ENCODE measurements around the gene SIRPB2.
A peak's percentile ranks its signal among the peaks of the same experiment; 100 is the strongest.

SIRPB2 gene

DNA sequence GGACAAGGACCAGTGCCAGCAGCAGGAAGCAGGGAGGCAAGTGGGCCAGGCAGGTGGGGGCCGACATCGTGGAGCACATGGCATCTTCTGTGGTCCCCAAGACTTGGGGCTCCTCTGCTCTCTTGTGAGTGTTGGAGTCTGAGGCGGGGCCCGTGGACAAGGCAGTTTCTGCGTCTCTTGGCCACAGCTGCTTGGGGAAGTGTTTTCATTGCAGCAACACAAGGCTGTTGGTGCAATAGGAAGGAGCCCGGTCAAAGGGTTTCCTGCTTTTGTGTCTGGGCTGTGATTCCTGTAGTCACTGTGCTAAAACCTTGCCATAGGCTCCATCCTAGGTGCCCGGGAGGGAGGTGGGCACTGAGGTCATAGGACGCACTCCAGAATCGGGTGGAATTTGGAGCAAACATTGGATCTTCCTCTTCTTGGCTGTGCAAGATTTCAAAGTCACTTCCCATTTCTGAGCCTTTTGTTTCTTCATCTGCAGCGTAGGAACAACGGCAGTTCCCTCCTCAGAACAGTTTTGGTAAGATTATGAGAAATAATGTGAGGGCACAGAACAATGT, at the start of gene SIRPB2:
Gene SIRPB2, minus strand, starts transcription at position 140 of the 560 bp plus-strand sequence. Its CDS starts 61 bp downstream, at position 79.
- DNase-seq (ENCODE audit: low read depth), result no peak

DNA sequence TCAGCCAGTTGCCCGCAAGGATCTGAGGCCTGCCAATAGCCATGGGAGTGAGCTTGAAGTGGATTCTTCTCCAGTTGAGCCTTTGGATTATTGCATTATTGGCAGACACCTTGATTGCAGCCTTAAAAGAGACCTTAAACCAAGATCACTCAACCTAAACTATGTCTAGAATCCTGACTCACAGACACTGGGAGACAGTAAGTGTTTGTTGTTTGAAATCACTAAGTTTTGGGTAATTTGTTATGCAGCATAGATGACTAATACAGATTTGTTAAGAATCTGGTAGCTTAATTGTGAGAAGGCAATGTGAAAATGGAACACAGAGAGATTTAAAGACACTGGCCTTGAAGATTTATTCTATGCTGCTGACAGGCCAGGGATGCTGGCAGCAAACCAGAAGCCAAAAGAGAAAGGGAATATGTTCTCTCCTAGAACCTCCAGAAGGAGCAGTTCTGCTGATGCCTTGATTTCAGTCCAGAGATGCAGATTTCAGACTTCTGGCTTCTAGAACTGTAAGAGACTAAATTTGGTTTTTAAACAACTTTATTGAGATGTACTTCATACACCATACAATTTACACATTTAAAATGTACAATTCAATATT, 48.7 kb upstream of the SIRPB2 start:
- peak; percentile 8 for DNase-seq (ENCODE audit: low read depth)

DNA sequence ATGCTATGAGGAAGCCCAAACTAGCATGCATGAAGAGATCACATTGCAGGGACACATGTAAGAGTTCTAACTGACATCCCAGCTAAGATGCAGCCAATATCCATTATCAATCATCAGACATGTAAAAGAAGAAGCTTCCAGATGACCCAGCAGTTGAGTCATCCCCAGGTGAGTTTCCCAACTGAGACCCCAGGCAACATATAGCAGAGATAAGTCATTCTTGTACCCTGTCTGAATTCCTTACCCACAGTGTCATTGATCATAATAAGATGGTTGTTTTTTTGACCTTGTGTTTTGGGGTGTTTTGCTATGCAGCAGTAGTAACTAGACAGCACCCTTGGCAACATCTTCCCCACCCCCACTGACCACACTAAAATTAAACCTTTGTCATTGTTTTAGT, 47.4 kb upstream of the SIRPB2 start:
- no peak for DNase-seq (ENCODE audit: low read depth)

DNA sequence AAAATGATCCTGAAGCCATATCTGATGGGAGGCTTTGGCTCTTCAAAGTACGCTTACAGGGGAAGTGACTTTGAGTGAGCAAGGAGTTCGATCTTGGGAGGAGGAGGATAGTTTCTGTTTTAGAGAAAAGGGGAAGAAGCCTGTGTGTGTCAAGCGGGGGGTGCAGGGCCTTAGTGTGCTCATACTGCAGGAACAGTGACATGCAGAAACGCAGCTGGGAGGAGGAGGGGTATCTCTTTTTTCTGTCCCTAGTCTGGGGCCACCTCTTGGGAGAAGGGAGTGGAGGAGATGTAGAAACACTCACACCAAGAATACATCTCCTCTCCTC, 46.5 kb upstream of the SIRPB2 start:
- DNase-seq (ENCODE audit: low read depth), result no peak

DNA sequence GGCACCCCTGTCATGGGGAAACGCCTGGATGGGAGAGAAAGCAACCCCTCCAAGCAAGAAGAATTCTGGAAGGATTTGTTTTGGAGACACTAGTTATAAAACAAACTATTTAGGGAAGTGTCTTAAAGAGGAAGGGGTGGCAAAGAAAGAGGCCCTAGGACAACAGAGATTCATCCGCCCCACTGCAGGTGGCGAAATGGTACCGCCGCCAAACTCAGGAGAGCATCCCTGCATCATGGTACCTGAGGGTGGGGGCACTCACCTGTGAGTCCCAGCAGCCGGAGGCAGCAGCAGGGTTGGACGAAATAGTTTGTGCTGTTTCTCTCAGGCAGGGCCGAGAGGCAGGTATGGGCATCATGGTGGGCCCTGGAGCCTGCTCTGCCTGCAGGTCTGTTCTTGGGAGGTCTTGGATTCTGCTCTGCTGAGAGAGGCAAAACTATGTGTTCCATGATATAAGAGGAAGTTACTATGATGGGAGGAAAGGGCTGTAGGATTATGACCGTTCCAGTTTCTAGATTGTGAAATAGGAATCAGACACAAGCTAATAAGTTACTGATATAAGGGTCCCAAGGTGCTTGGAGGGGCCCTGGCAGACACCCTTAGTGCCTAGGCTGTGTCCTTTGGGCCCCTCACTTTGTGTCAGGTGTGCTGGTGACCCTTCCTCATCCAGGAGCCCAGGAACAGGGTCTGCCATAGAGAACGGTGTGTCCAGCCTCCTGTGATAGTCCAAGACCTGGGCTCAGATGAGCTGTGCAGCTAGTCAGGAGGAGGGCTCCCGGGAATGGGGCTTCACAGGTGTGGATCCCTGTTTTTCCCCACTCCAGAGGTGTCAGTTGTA, 45.9 kb upstream of the SIRPB2 start:
- DNase-seq (ENCODE audit: low read depth), result no peak

DNA sequence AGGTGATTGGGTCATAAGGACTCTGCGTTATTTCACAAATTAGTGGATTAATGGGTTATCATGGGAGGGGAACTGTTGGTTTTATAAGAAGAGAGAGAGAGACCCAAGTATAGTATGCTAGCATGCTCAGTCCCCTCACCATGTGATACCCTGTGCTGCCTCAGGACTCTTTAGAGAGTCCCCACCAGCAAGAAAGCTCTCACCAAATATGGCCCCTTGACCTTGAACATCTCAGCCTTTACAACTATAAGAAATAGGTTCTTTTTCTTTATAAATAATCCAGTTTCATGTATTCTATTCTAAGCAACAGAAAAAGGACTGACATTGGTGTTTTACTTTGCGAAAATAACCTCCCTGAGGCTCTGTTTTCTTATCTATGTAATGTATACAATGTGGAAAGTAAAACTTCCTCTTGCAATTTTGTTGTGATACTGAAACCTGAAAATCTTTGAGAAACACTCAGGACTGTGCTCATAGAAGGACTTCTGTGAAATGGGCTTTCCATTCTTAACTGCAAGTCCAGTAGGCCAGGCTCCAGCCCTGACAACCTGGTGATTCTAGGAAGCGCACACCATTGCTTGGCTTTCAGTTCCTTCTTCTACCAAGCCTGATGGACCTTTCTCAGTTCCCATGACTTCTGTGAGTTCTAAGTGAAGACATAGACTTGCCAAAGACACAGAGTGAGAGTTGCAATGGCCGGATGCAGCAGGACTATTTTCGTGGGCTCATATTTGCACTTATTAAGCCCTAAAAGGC, 44.4 kb upstream of the SIRPB2 start:
- DNase-seq (ENCODE audit: low read depth), result no peak

DNA sequence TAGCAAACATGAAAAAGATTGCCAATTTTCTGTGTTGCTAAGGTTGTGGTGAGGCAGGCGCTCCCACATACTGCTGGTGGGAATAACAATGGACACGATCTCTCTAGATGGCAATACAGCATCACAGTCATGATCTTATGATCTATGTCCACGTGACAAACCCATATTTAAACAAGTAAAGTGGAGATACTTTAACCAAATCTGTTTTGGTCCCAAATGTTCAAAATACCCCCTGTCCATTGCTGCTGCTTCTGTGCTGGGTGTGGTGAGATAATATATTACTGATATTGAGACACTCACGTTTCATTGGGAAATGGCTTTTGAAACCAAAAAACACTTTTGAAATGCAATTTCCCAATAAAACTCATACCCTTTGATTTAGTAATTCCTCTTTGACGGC, 43.3 kb upstream of the SIRPB2 start:
- DNase-seq (ENCODE audit: low read depth), result no peak

DNA sequence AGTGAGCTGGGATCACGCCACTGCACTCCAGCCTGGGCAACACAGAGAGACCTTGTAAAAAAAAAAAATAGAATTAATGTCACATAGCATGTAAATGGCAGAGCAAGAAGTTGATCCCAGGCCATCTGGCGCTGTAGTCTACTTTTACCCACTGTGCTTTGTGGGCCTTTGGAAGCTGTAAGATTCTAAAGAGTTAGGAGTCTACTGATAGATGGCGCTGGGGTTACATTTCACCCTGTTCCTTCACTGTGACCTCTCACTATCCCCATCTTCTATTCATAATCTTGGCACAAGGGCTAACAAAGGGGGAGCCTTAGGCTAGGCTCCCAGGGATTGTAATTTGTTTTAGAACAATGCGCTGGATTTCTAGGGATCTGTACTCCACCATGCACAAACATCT, 41.8 kb upstream of the SIRPB2 start:
- DNase-seq (ENCODE audit: low read depth), result peak; percentile 46

DNA sequence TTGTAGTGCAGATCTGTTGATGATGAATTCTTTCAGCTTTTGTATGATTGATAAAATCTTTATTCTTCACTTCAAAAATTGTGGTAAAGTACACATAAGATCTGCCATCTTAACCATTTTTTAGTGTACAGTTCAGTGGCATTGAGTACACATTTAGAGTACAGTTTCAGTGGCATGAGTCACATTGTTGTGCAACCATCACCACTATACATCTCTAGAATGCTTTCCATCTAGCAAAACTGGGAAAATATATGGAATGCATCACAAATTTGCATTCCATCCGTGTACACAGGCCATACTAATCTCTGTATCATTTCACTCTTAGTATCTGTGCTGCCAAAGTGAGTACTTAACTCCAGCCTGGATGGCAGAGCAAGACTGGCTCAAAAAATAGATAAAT, 37.6 kb upstream of the SIRPB2 start:
- peak; percentile 58 for DNase-seq (ENCODE audit: low read depth)

DNA sequence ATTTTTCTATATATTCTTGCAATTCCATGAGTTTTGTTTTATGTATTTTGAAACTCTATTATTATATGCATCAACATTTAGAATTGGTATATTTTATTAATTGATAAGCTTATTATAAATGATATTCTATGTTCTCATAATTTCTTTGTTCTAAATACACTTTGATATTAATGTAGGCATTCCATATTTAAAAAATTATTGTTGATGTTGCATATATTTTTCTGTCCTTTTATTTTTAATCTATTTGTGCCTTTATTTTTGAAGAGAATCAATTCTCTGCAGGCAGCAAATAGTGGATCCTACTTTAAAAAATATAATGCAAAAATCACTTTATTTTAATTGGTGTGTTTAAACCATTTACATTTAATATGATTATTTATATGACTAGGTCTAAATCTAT, 36.7 kb upstream of the SIRPB2 start:
- DNase-seq (ENCODE audit: low read depth), result no peak

DNA sequence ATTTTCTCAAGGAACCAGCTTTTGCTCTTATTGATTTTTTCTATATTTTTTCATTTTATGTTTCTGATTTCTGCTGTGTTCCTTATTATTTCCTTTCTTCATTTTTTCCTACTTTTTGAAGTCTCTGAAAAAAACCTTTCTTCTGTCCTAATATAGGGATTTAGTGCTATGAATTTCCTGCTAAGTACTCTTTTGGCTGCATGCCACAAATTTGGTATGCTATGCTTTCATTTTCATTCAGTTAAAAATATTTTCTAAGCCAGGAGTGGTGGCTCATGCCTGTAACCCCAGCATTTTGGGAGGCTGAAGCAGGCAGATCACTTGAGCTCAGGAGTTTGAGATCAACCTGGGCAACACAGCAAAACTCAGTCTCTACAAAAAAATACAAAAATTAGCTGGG, 35.7 kb upstream of the SIRPB2 start:
- peak; percentile 20 for DNase-seq (ENCODE audit: low read depth)

DNA sequence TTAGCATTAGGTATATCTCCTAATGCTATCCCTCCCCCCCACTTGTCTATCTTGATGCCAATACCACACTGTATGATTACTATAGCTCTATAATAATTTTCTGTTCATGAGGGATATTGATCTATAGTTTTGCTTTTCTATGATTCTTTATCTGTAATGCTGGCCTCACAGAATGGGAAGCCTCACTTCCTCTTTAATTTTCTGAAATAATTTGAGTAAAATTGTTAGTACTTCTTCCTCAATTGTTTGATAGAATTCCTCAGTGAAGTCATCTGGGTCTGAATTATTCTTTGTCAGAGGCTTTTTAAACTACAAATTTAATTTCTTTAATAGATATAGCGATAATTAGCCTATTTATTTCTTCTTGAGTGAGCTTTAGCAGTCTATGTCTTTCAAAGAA, 35.1 kb upstream of the SIRPB2 start:
- no peak for DNase-seq (ENCODE audit: low read depth)

DNA sequence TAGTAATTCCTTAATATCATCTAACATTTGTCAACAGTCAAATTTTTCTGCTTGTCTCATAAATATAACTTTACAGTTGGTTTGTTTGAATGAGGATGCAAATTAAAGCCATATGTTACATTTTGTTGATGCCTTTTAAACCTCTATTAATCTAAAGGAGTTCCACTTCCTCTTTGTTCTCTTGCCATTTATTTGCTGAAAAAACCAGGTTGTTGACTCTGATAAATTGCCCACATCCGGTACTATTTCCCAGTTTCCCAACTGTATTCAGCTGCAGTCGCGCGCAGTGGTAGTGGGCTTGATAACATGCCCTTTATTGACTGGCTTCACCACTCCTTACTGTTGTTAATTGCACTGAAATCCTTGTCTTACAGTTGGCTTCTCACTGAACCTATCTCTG, 32.8 kb upstream of the SIRPB2 start:
- peak; percentile 38 for DNase-seq (ENCODE audit: low read depth)

DNA sequence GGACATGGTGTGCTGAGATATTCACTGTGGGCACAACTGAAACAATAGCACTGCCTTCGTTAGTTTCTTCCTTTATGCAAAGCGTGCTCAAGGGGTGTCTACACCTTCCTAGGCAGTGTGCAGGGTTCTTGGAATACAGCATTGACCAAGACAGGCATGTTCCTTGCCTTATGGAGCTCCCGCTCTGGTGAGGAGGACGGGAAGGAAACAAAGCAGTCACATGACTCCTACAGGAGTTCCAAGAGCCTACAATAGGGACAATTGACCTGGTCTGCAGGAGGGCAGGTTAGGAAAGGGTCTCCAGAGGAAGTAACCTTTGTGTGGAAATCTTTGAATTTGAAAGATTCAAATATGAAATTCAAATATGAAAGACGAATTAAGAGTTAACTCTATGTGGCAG, 25.8 kb upstream of the SIRPB2 start:
- no peak for DNase-seq (ENCODE audit: low read depth)

DNA sequence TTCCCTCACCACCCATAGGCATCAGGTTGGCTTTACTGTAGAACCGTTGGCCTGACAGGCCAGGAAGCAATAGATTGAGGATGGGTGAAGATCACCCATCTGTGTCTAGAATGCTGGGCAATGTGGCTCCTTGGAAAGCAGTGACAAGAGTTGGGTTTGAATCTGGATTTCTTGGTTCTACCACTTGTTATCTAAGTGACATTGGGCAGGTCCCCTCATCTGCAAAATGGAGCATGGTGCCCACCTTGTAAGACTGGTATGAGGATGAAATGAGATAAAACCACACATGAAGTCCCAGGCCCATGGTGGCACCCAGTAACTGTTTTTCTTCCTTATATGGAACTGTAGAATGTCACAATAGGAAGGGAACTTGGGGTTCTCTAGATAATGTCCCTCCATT, 22.6 kb upstream of the SIRPB2 start:
- no peak for DNase-seq (ENCODE audit: low read depth)

DNA sequence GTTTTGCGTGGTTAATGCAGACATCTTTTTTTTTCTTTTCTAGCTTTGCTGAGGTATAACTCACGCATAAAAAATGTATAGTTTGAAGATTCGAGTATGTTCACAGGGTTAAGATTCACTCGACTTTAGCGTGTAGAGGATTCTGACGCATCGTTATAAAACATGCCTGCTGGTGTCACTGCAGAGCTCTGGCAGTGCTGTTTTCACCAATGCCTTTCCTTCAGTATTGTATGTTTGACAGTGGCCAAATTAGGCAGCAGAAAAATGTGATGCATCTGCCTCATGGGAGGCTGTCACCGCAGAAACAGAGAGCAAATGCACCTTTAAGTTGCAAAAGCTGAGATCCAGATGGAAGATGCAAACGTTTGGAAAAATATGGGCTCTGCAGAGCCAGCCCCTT, 18.0 kb upstream of the SIRPB2 start:
- DNase-seq (ENCODE audit: low read depth), result peak; percentile 52

DNA sequence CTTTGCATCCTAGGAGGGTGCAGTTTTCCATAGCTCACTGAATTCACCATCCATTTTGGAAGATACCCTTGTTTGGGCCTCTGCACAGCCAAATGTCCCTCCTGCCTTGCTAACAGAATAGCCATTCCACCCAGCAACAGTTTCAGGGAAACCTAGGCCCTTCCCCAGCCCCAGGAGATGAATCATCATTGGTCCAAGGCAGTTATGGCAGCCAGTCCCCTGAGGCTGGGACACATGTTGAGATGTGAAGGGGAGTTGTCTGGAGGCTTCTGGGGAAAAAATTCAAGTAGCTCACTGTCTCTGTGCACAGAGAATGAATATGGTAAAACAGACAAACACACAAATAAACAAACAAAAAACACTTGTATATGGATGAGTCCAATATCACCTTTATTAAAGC, 17.4 kb upstream of the SIRPB2 start:
- peak; percentile 14 for DNase-seq (ENCODE audit: low read depth)

DNA sequence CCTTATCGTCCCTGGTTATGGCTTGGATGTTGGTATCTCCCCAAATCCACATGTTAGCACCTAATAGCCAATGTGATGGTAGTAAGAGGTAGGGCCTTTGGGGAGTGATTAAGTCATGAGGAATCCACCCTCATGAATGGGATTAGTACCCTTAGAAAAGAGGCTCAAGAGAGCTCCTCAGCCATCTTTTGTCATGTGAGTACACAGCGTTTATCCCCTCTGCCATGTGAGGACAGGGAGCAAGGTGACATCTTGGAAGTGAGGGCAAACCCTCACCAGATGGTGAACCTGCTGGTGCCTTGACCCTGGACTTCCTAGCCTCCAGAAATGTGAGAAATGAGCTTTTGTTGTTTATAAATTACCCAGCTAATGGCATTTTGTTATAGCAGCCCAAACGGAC, 16.1 kb upstream of the SIRPB2 start:
- no peak for DNase-seq (ENCODE audit: low read depth)

DNA sequence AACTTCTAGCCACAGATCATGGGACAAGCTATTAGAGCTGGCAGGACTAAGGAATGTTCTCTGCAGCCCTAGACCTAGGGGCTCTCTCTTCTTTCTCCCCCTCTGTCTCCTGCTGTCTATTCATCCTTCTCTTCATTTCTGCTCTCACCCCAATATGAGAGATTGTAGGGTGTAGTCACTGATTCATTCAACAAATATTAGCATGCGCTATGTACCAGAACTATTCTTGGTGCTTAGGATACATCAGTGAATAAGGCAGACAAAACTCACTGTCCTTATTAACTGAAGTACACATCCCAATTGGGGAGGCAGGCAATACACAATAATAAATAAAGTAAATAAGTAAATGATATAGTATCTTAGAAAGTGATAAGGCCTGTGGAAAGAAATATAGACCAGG, 14.7 kb upstream of the SIRPB2 start:
- DNase-seq (ENCODE audit: low read depth), result peak; percentile 8

DNA sequence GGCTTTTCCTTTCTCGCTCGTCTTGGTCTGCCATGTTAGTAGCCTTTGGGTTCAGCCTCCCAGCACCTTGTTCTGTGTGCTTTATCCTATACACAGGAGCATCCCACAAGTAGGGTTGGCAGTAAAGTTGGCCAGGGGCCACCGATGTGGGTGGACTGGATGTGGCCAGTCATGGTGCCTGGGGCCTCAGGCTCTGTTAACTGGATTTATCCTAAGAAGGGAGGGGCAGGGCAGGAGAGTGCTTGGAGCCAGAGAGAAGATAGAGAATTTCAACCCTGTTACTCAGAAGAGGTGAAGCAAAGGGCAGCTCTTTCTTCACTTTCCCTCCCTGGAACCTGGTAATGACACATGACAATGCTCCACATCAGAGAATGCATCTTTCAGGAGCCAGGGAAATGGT, 14.1 kb upstream of the SIRPB2 start:
- DNase-seq (ENCODE audit: low read depth), result peak; percentile 64

DNA sequence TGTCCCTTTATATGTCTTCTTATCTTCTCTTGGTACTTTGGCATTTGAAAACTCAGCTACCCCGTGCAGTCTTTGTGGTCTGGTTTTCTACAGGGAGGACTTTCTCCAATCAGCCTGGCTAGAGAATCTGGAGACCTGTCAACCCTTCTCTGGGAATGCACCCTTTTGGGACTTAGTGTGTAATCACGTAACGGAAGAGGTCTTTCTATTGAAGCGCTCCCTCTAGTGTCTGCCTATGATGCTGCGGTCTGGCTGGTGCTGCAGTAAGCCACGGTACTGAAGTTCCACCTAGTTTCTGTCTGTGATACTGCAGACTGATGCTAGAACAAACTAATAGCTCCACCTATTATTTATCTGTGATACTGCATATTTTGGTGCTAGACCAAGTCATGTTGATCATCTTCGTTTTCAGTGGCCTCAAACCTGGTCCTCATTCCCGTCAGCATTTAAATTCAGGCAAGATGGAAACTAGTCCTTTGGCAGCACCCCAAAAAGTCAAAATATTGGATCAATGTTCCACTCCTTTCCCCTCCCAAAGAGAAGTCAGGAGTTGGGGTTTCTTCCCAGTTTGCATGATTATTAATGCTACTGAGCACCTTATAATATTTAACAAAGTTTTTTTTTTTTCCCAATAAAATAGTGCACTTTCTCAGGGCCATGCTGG, 12.5 kb upstream of the SIRPB2 start:
- peak; percentile 94 for DNase-seq (ENCODE audit: low read depth)

DNA sequence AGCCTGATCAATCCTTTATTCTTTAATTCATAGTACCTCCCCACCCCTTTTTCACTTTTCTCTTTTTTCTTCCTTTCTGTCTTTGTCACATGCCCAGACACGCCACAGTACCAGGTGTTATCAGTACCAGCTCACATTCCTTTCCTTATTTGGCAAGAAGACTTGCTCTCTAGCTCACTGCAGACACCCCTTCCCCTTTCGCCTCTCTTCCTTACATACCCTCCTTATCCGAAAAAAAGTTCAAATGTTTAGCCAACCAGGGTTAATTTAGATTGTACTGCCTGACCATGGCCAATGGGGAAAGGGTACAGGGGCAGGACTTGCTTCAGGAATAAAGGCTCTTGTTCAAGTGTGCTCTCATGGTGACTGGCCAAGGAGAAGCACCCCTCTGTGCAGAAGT, 9.3 kb upstream of the SIRPB2 start:
- no peak for DNase-seq (ENCODE audit: low read depth)

Measured in ELR (cell line).